Parathyroid adenoma (tissue), 2 donors: ENCODE results near the gene RANBP3.

Experiments
- H2AFZ ChIP-seq: fragments of 300-600 bp; sonication (generic); one replicate; pipeline ENCODE4 v1.7.0; 2017; ENCODE audit warnings: antibody characterized with exemption, mild to moderate bottlenecking
- H3K27ac ChIP-seq: fragments of 300-600 bp; sonication (generic); one replicate; pipeline ENCODE4 v1.7.0; 2017
- H3K27me3 ChIP-seq: fragments of 300-600 bp; sonication (generic); one replicate; pipeline ENCODE4 v1.7.0; 2017; ENCODE audit warnings: low read length; ENCODE audit not compliant: control insufficient read depth, insufficient read depth
- H3K36me3 ChIP-seq: fragments of 300-600 bp; sonication (generic); one replicate; pipeline ENCODE4 v1.7.0; 2017; ENCODE audit warnings: low read length; ENCODE audit not compliant: control insufficient read depth, insufficient read depth
- H3K4me1 ChIP-seq: fragments of 300-600 bp; sonication (generic); one replicate; pipeline ENCODE4 v1.7.0; 2017; ENCODE audit warnings: control low read depth
- H3K4me2 ChIP-seq: fragments of 300-600 bp; sonication (generic); one replicate; pipeline ENCODE4 v1.7.0; 2017; ENCODE audit warnings: low read length
- H3K4me3 ChIP-seq: fragments of 300-600 bp; sonication (generic); one replicate; pipeline ENCODE4 v1.7.0; 2017; ENCODE audit warnings: low read depth, low read length
- H3K79me2 ChIP-seq: fragments of 300-600 bp; sonication (generic); one replicate; pipeline ENCODE4 v1.7.0; 2017; ENCODE audit warnings: control low read depth
- H3K9ac ChIP-seq: fragments of 300-600 bp; sonication (generic); one replicate; pipeline ENCODE4 v1.7.0; 2017; ENCODE audit warnings: mild to moderate bottlenecking
- H3K9me3 ChIP-seq: fragments of 300-600 bp; sonication (generic); one replicate; pipeline ENCODE4 v1.7.0; 2017; ENCODE audit warnings: low read length; ENCODE audit not compliant: control insufficient read depth
- TF ChIP-seq, protein P1 (sequence below): fragments of 300-600 bp; sonication (generic); IDR thresholded peaks from one replicate; pipeline ENCODE4 v1.7.0; 2017; ENCODE audit warnings: antibody characterized with exemption, mild to moderate bottlenecking
- donor health status: primary hyperparathyroidism.

RANBP3 gene

DNA sequence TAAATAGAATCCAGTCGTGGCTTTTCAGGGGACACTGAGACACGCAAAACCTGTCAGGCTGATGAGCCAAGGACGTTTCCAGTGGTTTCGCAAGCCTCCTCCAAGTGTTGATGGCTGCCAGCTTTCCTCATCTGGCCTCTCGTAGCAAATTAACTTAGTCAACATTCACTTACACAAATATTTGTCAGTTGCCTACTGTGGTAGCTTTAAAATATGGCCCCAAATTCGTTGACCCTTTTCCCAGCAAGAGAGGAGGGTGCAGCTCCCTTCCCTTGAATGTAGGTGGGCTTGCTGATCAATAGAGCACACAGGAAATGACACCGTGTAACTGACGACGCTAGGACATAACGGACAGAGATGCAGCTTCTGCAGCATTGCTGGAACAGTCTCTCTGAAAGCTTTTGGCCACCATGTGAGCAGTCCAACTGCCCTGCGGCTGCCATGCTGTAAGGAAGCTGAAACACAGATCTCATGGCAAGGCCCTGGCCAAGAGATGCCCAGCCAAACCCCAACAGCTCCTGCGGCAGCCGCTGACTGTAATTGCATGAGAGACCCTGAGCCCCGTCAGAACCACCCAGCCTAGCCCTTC is 5.5 kb upstream of the RANBP3 start:
- Histone ChIP-seq H3K9me3 (no peaks in the 10 kb centered on the region), H3K27ac (no peak overlapping the region), H3K9ac (no peak overlapping the region), H3K4me2 (no peak overlapping the region), H3K79me2 (no peaks in the 10 kb centered on the region), H2AFZ (no peak overlapping the region), H3K36me3 (no peaks in the 10 kb centered on the region), H3K27me3 (no peaks in the 10 kb centered on the region), H3K4me1 (peaks cover 7% of the 10 kb centered on the region), H3K4me3 (no peak overlapping the region)
- TF ChIP-seq, protein P1, sequence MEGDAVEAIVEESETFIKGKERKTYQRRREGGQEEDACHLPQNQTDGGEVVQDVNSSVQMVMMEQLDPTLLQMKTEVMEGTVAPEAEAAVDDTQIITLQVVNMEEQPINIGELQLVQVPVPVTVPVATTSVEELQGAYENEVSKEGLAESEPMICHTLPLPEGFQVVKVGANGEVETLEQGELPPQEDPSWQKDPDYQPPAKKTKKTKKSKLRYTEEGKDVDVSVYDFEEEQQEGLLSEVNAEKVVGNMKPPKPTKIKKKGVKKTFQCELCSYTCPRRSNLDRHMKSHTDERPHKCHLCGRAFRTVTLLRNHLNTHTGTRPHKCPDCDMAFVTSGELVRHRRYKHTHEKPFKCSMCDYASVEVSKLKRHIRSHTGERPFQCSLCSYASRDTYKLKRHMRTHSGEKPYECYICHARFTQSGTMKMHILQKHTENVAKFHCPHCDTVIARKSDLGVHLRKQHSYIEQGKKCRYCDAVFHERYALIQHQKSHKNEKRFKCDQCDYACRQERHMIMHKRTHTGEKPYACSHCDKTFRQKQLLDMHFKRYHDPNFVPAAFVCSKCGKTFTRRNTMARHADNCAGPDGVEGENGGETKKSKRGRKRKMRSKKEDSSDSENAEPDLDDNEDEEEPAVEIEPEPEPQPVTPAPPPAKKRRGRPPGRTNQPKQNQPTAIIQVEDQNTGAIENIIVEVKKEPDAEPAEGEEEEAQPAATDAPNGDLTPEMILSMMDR, result no peak

DNA sequence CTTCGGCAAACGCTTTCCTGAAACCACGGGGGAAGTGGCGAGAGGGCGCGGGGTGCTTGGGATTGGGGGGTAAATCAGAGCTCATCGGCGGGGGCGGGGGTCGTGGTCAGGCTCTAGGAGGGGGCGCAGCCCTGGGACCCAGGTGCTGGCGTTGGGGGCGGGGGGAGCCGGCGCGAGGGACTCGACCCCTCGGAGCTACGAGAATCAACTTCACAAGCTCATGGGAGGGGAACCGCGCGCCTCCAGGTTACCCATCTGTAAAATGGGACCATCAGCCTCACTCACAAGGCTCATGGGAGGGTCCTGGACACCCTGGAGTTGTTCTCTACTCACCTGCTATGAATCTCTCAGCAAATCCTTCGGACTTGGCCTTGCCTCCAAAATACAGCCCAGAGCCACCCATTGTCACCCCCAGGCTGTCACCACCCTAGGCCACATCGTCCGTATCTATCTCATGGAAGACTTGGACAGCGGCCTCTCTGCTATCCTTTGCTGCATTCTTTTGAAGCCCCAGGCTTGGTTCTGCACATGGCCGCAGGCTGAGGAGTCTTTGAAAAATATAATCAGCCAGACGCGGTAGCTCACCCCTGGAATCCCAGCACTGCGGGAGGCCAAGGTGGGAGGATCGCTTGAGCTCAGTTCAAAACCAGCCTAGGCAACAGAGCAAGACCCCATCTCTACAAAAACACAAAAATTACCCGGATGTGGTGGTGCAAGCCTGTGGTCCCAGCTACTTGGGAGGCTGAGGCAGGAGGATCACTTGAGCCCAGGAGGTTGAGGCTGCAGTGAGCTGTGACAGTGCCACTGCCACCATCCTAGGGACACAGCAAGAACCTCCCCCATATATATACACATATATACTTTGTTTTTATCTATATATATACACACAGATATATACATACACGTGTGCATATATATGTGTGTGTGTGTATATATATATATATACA is 939 bp upstream of the RANBP3 start:
- Histone ChIP-seq H3K36me3 (no peaks in the 10 kb centered on the region), H3K9me3 (no peaks in the 10 kb centered on the region), H3K79me2 (peaks cover 36% of the 10 kb centered on the region), H3K4me2 (peak overlapping the region; percentile 99), H3K4me1 (no peaks in the 10 kb centered on the region), H3K27me3 (no peaks in the 10 kb centered on the region), H3K9ac (no peak overlapping the region), H3K4me3 (peak overlapping the region; percentile 96), H3K27ac (peak overlapping the region; percentile 73), H2AFZ (peak overlapping the region; percentile 97)
- TF ChIP-seq, protein P1, result no peak

DNA sequence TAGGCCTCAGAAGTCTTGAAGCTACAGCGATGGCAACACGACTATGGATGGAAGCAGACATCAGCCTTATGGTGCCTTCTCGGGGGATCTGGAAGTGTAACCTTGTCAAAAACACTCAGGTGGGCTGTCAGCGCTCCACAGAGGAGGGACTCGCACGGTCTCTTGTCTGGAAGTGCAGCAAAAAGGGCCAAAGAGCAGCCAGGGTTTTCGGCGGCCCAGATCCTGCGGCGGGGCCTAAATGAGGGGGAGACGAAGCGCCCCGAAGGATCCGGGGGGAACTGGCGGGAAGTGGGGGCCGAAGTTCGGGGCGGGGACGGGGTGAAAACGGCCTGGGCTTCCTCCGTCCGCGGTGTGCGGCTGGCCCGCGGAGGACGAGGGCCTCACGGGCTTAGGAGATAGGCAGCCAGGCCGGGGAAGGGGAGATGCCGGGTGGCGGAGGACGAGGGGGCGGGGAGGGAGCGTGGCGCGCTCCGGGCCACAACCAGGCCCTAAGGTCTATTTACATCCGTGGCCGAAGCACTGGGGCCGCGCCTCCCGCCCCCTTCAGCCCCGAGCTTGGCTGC is 637 bp downstream of the RANBP3 start:
- Histone ChIP-seq H3K36me3 (no peaks in the 10 kb centered on the region), H3K9ac (peak overlapping the region; percentile 64), H3K9me3 (no peaks in the 10 kb centered on the region), H3K4me1 (no peaks in the 10 kb centered on the region), H2AFZ (peak overlapping the region; percentile 61), H3K27me3 (no peaks in the 10 kb centered on the region), H3K27ac (peak overlapping the region; percentile 55), H3K4me2 (peak overlapping the region; percentile 95), H3K4me3 (peak overlapping the region; percentile 96), H3K79me2 (peaks cover 52% of the 10 kb centered on the region)
- TF ChIP-seq, protein P1, result no peak

DNA sequence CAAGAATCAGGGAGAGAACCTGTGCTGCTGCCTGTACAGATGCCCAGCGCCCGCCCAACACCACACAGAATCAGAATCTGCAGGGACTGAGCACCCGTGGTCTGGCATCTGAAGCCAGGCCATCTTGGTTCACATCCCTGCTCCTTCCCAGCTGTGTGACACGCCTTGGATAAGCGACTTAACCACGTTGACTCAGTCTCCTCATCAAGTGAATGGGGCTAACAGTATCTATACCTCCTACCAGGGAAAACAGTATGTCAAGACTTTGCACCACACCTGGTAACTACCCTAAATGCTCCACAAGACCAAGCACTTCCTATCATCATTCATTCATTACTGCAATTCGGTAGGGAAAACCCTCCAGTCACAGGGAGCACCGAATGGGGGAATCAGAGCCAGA is 1.2 kb downstream of the RANBP3 start:
- no peaks in the 10 kb centered on the region for H3K36me3 ChIP-seq
- TF ChIP-seq, protein P1, result no peak
- H3K9me3 ChIP-seq, result no peaks in the 10 kb centered on the region
- H3K4me3 ChIP-seq, result peak overlapping the region; percentile 96
- no peaks in the 10 kb centered on the region for H3K27me3 ChIP-seq
- H3K4me1 ChIP-seq, result no peaks in the 10 kb centered on the region
- peak overlapping the region; percentile 95 for H3K4me2 ChIP-seq
- H3K27ac ChIP-seq, result no peak overlapping the region
- no peak overlapping the region for H2AFZ ChIP-seq
- H3K9ac ChIP-seq, result no peak overlapping the region
- peaks cover 55% of the 10 kb centered on the region for H3K79me2 ChIP-seq
